Neuronal stem cell (in vitro differentiated cells): ENCODE data around the gene PSORS1C1.

Experiments used
- DNase-seq: peaks from one replicate; pipeline ENCODE4 v3.0.0-alpha.2; 2013; ENCODE audit warnings: low spot score
- H2AFZ ChIP-seq: one replicate; pipeline ENCODE4 v1.6.1; 2013; ENCODE audit warnings: mild to moderate bottlenecking, low read length, inconsistent platforms
- H2AK5ac ChIP-seq: 2 replicates; pipeline ENCODE4 v1.6.1; 2013; ENCODE audit warnings: low read depth, mild to moderate bottlenecking, inconsistent platforms, low read length, moderate library complexity, mixed read lengths
- H2BK120ac ChIP-seq: 2 replicates; pipeline ENCODE4 v1.6.1; 2013; ENCODE audit warnings: low read depth, mild to moderate bottlenecking, inconsistent platforms, low read length, moderate library complexity, mixed read lengths
- H2BK12ac ChIP-seq: one replicate; pipeline ENCODE4 v1.6.1; 2013; ENCODE audit warnings: low read length, inconsistent platforms
- H2BK15ac ChIP-seq: 2 replicates; pipeline ENCODE4 v1.6.1; 2013; ENCODE audit warnings: mild to moderate bottlenecking, low read length, inconsistent platforms, mixed read lengths
- H2BK5ac ChIP-seq: one replicate; pipeline ENCODE4 v1.6.1; 2013; ENCODE audit warnings: inconsistent platforms, mild to moderate bottlenecking, low read length, moderate library complexity
- H3K14ac ChIP-seq: one replicate; pipeline ENCODE4 v1.6.1; 2013; ENCODE audit warnings: low read length, inconsistent platforms
- H3K18ac ChIP-seq: 2 replicates; pipeline ENCODE4 v1.6.1; 2013; ENCODE audit warnings: low read length, inconsistent platforms
- H3K23ac ChIP-seq: 2 replicates; pipeline ENCODE4 v1.6.1; 2013; ENCODE audit warnings: low read depth, mild to moderate bottlenecking, mixed read lengths, low read length, inconsistent platforms; ENCODE audit not compliant: poor library complexity
- H3K27ac ChIP-seq: replicated peaks from 3 replicates; pipeline ENCODE4 v1.5.1; 2013; ENCODE audit warnings: low read length, inconsistent platforms
- H3K27me3 ChIP-seq, 3 experiments: 2 replicates each; pipeline ENCODE4 v1.6.1; 2013; ENCODE audit warnings: low read length in 3 of 3, mild to moderate bottlenecking in 2 of 3, inconsistent platforms in 1 of 3, low read depth in 1 of 3, mixed read lengths in 1 of 3, moderate library complexity in 1 of 3; ENCODE audit not compliant: control insufficient read depth in 3 of 3, insufficient read depth in 3 of 3
- H3K36me3 ChIP-seq, 2 donors: replicated peaks in 1 of 2; 2 replicates each; pipeline ENCODE4 v1.6.1; 2013; ENCODE audit warnings: low read length in 2 of 2; ENCODE audit not compliant: control insufficient read depth in 2 of 2, insufficient read depth in 2 of 2
- H3K4ac ChIP-seq: 2 replicates; pipeline ENCODE4 v1.6.1; 2013; ENCODE audit warnings: inconsistent platforms, mild to moderate bottlenecking, low read length, moderate library complexity
- H3K4me1 ChIP-seq, 2 donors: 1 replicate in 1 of 2; 2 replicates in 1 of 2; pipeline ENCODE4 v1.6.1; 2013; ENCODE audit warnings: low read length in 2 of 2, low read depth in 1 of 2; ENCODE audit not compliant: control insufficient read depth in 2 of 2, insufficient read depth in 1 of 2
- H3K4me2 ChIP-seq: one replicate; pipeline ENCODE4 v1.6.1; 2013; ENCODE audit warnings: mild to moderate bottlenecking, low read length, inconsistent platforms; ENCODE audit not compliant: insufficient read depth, poor library complexity, severe bottlenecking
- H3K4me3 ChIP-seq, 2 donors: 2 replicates each; pipeline ENCODE4 v1.5.1; 2013; ENCODE audit warnings: low read length in 2 of 2, mild to moderate bottlenecking in 2 of 2, inconsistent platforms in 1 of 2, moderate library complexity in 1 of 2
- H3K79me1 ChIP-seq: one replicate; pipeline ENCODE4 v1.6.1; 2013; ENCODE audit warnings: low read depth, mild to moderate bottlenecking, inconsistent platforms, low read length, moderate library complexity
- H3K9ac ChIP-seq: one replicate; pipeline ENCODE4 v1.6.1; 2013; ENCODE audit warnings: mild to moderate bottlenecking, low read depth, low read length, inconsistent platforms; ENCODE audit not compliant: poor library complexity
- H3K9me3 ChIP-seq, 2 donors: replicated peaks in 1 of 2; 2 replicates each; pipeline versions ENCODE3 to v1.6.1; 2013; ENCODE audit warnings: low read length in 2 of 2, mild to moderate bottlenecking in 2 of 2, inconsistent platforms in 1 of 2, low read depth in 1 of 2, mixed read lengths in 1 of 2, moderate library complexity in 1 of 2; ENCODE audit not compliant: control insufficient read depth in 2 of 2, insufficient read depth in 1 of 2
- H4K8ac ChIP-seq: one replicate; pipeline ENCODE4 v1.6.1; 2013; ENCODE audit warnings: low read depth, mild to moderate bottlenecking, inconsistent platforms, low read length, moderate library complexity
- H4K91ac ChIP-seq: one replicate; pipeline ENCODE4 v1.6.1; 2013; ENCODE audit warnings: low read length, low read depth, mild to moderate bottlenecking, inconsistent platforms; ENCODE audit not compliant: poor library complexity
- WGBS, 2 donors: extraction: QIAGEN DNeasy Blood & Tissue Kit; methylation state at CpG; one replicate each; pipeline ENCODE4 v1.1.7; 2013; ENCODE audit warnings: missing lambda C conversion rate in 2 of 2, mixed read lengths in 1 of 2; ENCODE audit not compliant: insufficient read length in 2 of 2, insufficient replicate concordance in 1 of 2; ENCODE audit errors: extremely low coverage in 2 of 2; 5-methylcytosine and 5-hydroxymethylcytosine counted together

The PSORS1C1 gene

DNA sequence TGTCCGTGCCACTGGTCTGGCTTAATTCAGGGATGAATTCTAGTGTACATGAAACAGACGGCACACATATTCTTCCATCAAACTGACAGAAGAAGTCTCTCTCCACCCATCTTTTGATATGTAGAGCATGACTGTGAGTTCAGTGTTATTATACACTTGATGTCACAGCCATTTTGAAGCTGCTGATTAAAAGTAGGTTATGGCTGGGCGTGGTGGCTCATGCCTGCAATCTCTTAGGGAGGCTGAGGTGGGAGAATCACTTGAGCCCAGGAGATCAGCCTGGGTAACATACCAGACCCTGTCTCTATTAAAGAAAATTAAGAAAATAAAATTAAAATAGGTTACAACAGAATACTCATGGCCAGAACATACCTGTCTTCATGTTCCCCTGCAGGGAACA, 22.9 kb upstream of the PSORS1C1 start:
- H3K4me1 ChIP-seq: peaks cover 0 to 2% of the 10 kb centered on the region in 2 donors
- peaks cover 0 to 5% (median 0%) of the 10 kb centered on the region in 3 experiments for H3K27me3 ChIP-seq
- no peak overlapping the region for H3K4me3 ChIP-seq
- H3K9ac ChIP-seq: no peak overlapping the region
- DNase-seq: no peak
- H2BK12ac ChIP-seq: no peak overlapping the region
- no peak overlapping the region for H4K8ac ChIP-seq
- H3K36me3 ChIP-seq: no peaks in the 10 kb centered on the region
- H3K27ac ChIP-seq: no peak overlapping the region
- H2BK5ac ChIP-seq: no peak overlapping the region
- H3K9me3 ChIP-seq: no peaks in the 10 kb centered on the region
- no peak overlapping the region for H3K4ac ChIP-seq
- H3K79me1 ChIP-seq: no peaks in the 10 kb centered on the region
- no peak overlapping the region for H2AK5ac ChIP-seq
- H2BK15ac ChIP-seq: no peak overlapping the region
- no peak overlapping the region for H3K18ac ChIP-seq
- H2AFZ ChIP-seq: no peak overlapping the region
- no peak overlapping the region for H4K91ac ChIP-seq
- no peak overlapping the region for H3K23ac ChIP-seq
- no peak overlapping the region for H2BK120ac ChIP-seq
- no peak overlapping the region for H3K14ac ChIP-seq
- WGBS, 2 donors: no CpG with 5 or more reads among the region's 3 CpGs
- H3K4me2 ChIP-seq: no peak overlapping the region

DNA sequence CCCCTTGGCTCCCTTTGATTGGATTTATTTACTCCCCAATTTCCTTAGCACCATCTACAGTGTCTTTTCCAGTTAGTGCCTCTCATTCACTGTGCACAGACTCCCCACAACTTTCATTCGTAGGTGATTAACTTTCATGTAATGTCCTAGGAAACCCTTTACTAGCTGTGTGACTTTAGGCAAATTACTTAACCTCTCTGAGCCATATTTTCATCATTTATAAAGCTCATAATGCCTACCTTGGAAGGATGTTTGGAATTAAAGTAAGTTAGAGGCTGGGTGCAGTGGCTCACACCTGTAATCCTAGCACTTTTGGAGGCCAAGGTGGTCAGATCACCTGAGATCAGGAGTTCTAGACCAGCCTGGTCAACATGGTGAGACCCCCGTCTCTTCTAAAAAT, 22.4 kb upstream of the PSORS1C1 start:
- H4K8ac ChIP-seq: no peak overlapping the region
- no peaks in the 10 kb centered on the region for H3K9me3 ChIP-seq
- no peak overlapping the region for H2AK5ac ChIP-seq
- no peak overlapping the region for H3K9ac ChIP-seq
- no peak overlapping the region for H2BK120ac ChIP-seq
- H2BK12ac ChIP-seq: no peak overlapping the region
- H3K27me3 ChIP-seq: peaks cover 0 to 5% (median 0%) of the 10 kb centered on the region in 3 experiments
- no peak overlapping the region for H4K91ac ChIP-seq
- H2BK15ac ChIP-seq: no peak overlapping the region
- no peak overlapping the region for H3K4ac ChIP-seq
- H2BK5ac ChIP-seq: no peak overlapping the region
- H3K18ac ChIP-seq: no peak overlapping the region
- H3K4me1 ChIP-seq: peaks cover 0 to under 1% of the 10 kb centered on the region in 2 donors
- no peak overlapping the region for H3K4me2 ChIP-seq
- H3K36me3 ChIP-seq: no peaks in the 10 kb centered on the region
- H3K4me3 ChIP-seq: no peak overlapping the region
- H3K14ac ChIP-seq: no peak overlapping the region
- H3K79me1 ChIP-seq: no peaks in the 10 kb centered on the region
- no peak overlapping the region for H3K27ac ChIP-seq
- H2AFZ ChIP-seq: no peak overlapping the region
- H3K23ac ChIP-seq: no peak overlapping the region
- WGBS, 2 donors: no CpG with 5 or more reads among the region's 2 CpGs
- DNase-seq: no peak

DNA sequence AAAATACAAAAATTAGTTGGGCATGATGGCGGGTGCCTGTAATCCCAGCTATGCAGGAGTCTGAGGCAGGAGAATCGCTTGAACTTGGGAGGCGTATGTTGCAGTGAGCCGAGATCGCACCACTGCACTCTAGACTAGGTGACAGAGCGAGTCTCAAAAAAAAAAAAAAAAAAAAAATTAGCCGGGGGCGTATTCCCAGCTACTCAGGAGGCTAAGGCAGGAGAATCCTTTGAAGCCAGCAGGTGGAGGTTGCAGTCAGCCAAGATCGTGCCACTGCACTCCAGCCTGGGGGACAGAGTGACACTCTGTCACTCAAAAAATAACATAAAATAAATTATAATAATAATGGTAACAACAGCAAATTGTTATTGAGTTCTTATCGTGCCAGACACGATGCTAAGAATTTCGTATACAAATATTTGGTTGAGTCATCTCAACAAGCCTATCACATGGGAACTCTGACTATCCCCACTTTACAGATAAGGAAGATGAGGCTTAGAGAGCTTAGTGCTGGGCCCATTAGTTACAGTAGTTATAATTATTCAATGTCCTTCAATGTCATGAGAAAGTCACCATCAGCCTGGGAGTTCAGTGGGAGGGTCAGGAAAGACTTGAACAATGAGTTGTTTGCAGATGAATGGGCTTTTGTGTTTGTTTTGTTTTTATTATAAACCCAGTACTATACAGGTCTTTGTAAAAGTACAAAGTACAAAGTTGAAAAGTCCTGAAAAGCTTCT, 21.7 kb upstream of the PSORS1C1 start:
- Histone ChIP-seq H2BK15ac (no peak overlapping the region), H3K14ac (no peak overlapping the region), H2BK5ac (no peak overlapping the region), H3K4ac (no peak overlapping the region), H2BK120ac (no peak overlapping the region), H3K27me3 (peaks cover 0 to 5% (median 0%) of the 10 kb centered on the region in 3 experiments), H4K8ac (no peak overlapping the region), H3K4me3 (no peak overlapping the region), H3K27ac (no peak overlapping the region), H3K79me1 (no peaks in the 10 kb centered on the region), H3K18ac (no peak overlapping the region), H3K9ac (no peak overlapping the region), H3K4me1 (no peaks in the 10 kb centered on the region), H2AFZ (no peak overlapping the region), H2AK5ac (no peak overlapping the region), H3K36me3 (no peaks in the 10 kb centered on the region), H3K4me2 (no peak overlapping the region), H3K9me3 (no peaks in the 10 kb centered on the region), H3K23ac (no peak overlapping the region), H4K91ac (no peak overlapping the region), H2BK12ac (no peak overlapping the region)
- WGBS, 2 donors: no CpG with 5 or more reads among the region's 12 CpGs
- DNase-seq: no peak

DNA sequence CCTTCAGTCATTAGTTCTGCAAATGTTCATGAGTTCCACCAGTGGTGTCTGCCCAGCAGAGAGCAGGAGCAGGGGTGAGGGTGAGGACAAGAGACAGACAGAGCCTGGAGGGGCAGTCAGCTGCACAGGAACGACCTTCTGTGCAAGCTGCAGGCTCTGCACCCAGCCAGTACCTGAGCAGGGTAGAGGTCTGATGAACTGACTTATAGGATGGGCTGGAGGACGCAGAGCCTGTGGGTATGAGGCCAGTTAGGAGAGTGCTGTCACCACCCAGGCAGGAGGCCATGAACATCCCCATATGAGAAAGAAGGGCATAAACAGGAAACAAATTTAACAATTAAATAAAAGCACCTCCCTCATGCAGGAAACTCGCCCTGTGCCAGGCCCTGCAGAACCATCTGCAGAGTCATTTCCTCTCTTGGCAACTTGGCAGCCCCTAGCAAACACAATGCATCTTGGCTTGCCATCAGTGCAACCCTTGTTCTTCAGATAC, 20.2 kb upstream of the PSORS1C1 start:
- H4K91ac ChIP-seq: no peak overlapping the region
- no peak for DNase-seq
- no peak overlapping the region for H3K4me2 ChIP-seq
- no peak overlapping the region for H3K4ac ChIP-seq
- peak overlapping the region in 1 of 2 donors; percentile 27 for H3K4me3 ChIP-seq
- no peak overlapping the region for H3K23ac ChIP-seq
- no CpG with 5 or more reads among the region's 3 CpGs for WGBS, 2 donors
- no peak overlapping the region for H3K27ac ChIP-seq
- H2BK5ac ChIP-seq: no peak overlapping the region
- H3K79me1 ChIP-seq: no peaks in the 10 kb centered on the region
- no peak overlapping the region for H2BK12ac ChIP-seq
- H2AFZ ChIP-seq: no peak overlapping the region
- H3K9ac ChIP-seq: no peak overlapping the region
- H3K18ac ChIP-seq: no peak overlapping the region
- H2BK120ac ChIP-seq: no peak overlapping the region
- no peak overlapping the region for H2BK15ac ChIP-seq
- H3K9me3 ChIP-seq: no peaks in the 10 kb centered on the region
- no peak overlapping the region for H4K8ac ChIP-seq
- H3K36me3 ChIP-seq: no peaks in the 10 kb centered on the region
- H2AK5ac ChIP-seq: no peak overlapping the region
- no peak overlapping the region for H3K14ac ChIP-seq
- peaks cover 0 to 5% (median 0%) of the 10 kb centered on the region in 3 experiments for H3K27me3 ChIP-seq
- no peaks in the 10 kb centered on the region for H3K4me1 ChIP-seq
